ENCODE measurements around the gene KIAA1755. TPM values are rescaled to one million over a fixed set of nuclear protein-coding genes. Genes with fewer than 3 reads are reported as not detected.

KIAA1755 gene
- total and polyA plus RNA-seq, 12 donors: 2.7 to 7.7 (median 5.2) TPM

Other genes starting within 250 kb of the KIAA1755 start
- 10 to 100 TPM in 8 of 10 donors, 1 to 10 TPM in 2; 9.1 to 14.8 (median 11.3) TPM for gene TTI1, start 227.3 kb downstream of the KIAA1755 start, total RNA-seq
- 10 to 100 TPM in 1 of 2 donors, 1 to 10 TPM in 1; 8.3 to 10.4 TPM for gene TTI1, start 227.3 kb downstream of the KIAA1755 start, polyA plus RNA-seq
- 10 to 100 TPM; 40.6 to 78.1 (median 48.8) TPM for gene RPRD1B, start 227.0 kb downstream of the KIAA1755 start, total RNA-seq
- gene RPRD1B, start 227.0 kb downstream of the KIAA1755 start, polyA plus RNA-seq: 10 to 100 TPM; 10.4 to 14.5 TPM
- 100 to 1,000 TPM; 279 to 993 (median 472) TPM for gene TGM2, start 95.5 kb downstream of the KIAA1755 start, total RNA-seq
- gene TGM2, start 95.5 kb downstream of the KIAA1755 start, polyA plus RNA-seq: 100 to 1,000 TPM; 146 to 475 TPM
- gene BPI, start 43.4 kb upstream of the KIAA1755 start, total RNA-seq: 1 to 10 TPM in 1 of 10 donors, under 1 TPM in 3, not detected in 6; 0.15 to 1.6 (median 0.18) TPM
- under 1 TPM in 1 of 2 donors, not detected in 1; 0.01 TPM for gene BPI, start 43.4 kb upstream of the KIAA1755 start, polyA plus RNA-seq
- 1 to 10 TPM in 1 of 10 donors, under 1 TPM in 4, not detected in 5; 0.17 to 3.5 (median 0.23) TPM for gene LBP, start 85.7 kb upstream of the KIAA1755 start, total RNA-seq
- gene LBP, start 85.7 kb upstream of the KIAA1755 start, polyA plus RNA-seq: 1 to 10 TPM in 1 of 2 donors, under 1 TPM in 1; 0.37 to 1.3 TPM
- gene SNHG17, start 174.6 kb upstream of the KIAA1755 start, total RNA-seq: 10 to 100 TPM in 2 of 10 donors, 1 to 10 TPM in 8; 4.2 to 25.9 (median 6.3) TPM
- 10 to 100 TPM; 12.3 to 22.9 TPM for gene SNHG17, start 174.6 kb upstream of the KIAA1755 start, polyA plus RNA-seq
- gene RALGAPB, start 212.1 kb upstream of the KIAA1755 start, total RNA-seq: 10 to 100 TPM; 21.6 to 28.2 (median 26.5) TPM
- gene RALGAPB, start 212.1 kb upstream of the KIAA1755 start, polyA plus RNA-seq: 1 to 10 TPM; 8.4 to 9.1 TPM

Data from heart right ventricle (tissue), 12 donors.